ENCODE results near the gene ALX3. TPM values are rescaled to one million over a fixed set of nuclear protein-coding genes. Genes with fewer than 3 reads are reported as not detected.

The ALX3 gene
- total and polyA plus RNA-seq, 2 of the 8 experiments (the other 6 are each of a cell fraction or from before 2014, with no cell fraction given) = 0.20 TPM; not detected in 1

GRCh38 chr1:110063781-110064180, 6.7 kb downstream of the ALX3 start:
- peaks cover 0 to 14% (median 6%) of the 10 kb centered on the region in 4 experiments; a peak in 5 of 7 replicates for H3K4me1 ChIP-seq (replicated peaks in 1 of 4; ENCODE audit: control insufficient read depth in 3 of 4, insufficient read depth in 4 of 4, low read length in 3 of 4)
- no peak overlapping the region for H2BK120ac ChIP-seq (replicated peaks; ENCODE audit: low read depth, low read length)
- ChIA-PET CTCF (ENCODE audit: partially characterized antibody) (interaction anchor here (0.9 to 52.4 kb wide), 4 partner anchors 10 to 396 kb away, joined by 3 to 1450 read pairs (median 728); partner anchors contain the start of genes ALX3 and STRIP1), POLR2A (ENCODE audit: partially characterized antibody) (interaction anchor here (0.9 to 1.5 kb wide), 4 partner anchors 27 to 344 kb away, joined by 3 to 4 read pairs (median 3); partner anchors contain the start of gene AHCYL1)
- H3K79me2 ChIP-seq (ENCODE audit: control insufficient read depth in 1 of 2, insufficient read depth in 2 of 2, low read length in 2 of 2) = no peaks in the 10 kb centered on the region
- no peak overlapping the region for H4K91ac ChIP-seq (replicated peaks; ENCODE audit: insufficient read length, low read length)
- no peak overlapping the region for H2BK5ac ChIP-seq (ENCODE audit: low read depth, low read length)
- no peaks in the 10 kb centered on the region for H3K9me3 ChIP-seq (ENCODE audit: insufficient read depth in 2 of 2, low read depth in 1 of 2, low read length in 1 of 2)
- no peak overlapping the region for H3K23ac ChIP-seq (ENCODE audit: insufficient read length)
- H2AK5ac ChIP-seq (ENCODE audit: low read depth, low read length) = no peak overlapping the region
- peaks cover 9 to 11% of the 10 kb centered on the region in 2 experiments for H4K20me1 ChIP-seq (replicated peaks in 1 of 2; ENCODE audit: control insufficient read depth in 1 of 2, insufficient read depth in 2 of 2, low read length in 2 of 2)
- H3K4me3 ChIP-seq (ENCODE audit: extremely low read depth in 1 of 4, insufficient read depth in 2 of 4, low read depth in 3 of 4, low read length in 4 of 4) = no peak overlapping the region
- no peak overlapping the region for H4K5ac ChIP-seq (ENCODE audit: insufficient read length, low read depth, low read length)
- H2BK20ac ChIP-seq (ENCODE audit: low read length) = no peak overlapping the region
- FAIRE-seq (no peak), DNase-seq (ENCODE audit: low read depth in 1 of 2, low spot score in 2 of 2) (no peak)
- no peak overlapping the region for H2BK12ac ChIP-seq (ENCODE audit: low read depth, low read length)
- no peak overlapping the region for H3K4me2 ChIP-seq (ENCODE audit: insufficient read depth in 1 of 2, low read depth in 2 of 2, low read length in 2 of 2)
- H3K27ac ChIP-seq (ENCODE audit: low read depth, low read length) = no peak overlapping the region
- H3K18ac ChIP-seq (ENCODE audit: extremely low read depth, low read length) = no peak overlapping the region
- 42% methylated on average over 4 of the region's 4 CpGs; no CpG with 5 or more reads in 1 of the 2 experiments for WGBS, 2 experiments (ENCODE audit: extremely low coverage in 1 of 2, insufficient coverage in 1 of 2, insufficient read length in 1 of 2, insufficient replicate concordance in 2 of 2, low coverage in 1 of 2, low lambda C conversion rate in 2 of 2, missing lambda C conversion rate in 1 of 2)
- H3K27me3 ChIP-seq (replicated peaks in 1 of 4; ENCODE audit: control insufficient read depth in 3 of 4, extremely low read depth in 1 of 4, insufficient read depth in 3 of 4, low read length in 3 of 4) = peaks cover 31 to 44% (median 39%) of the 10 kb centered on the region in 4 experiments
- no peak overlapping the region for H4K8ac ChIP-seq (ENCODE audit: extremely low read depth, insufficient read depth, low read length)
- H3K9ac ChIP-seq (replicated peaks in 1 of 4; ENCODE audit: extremely low read depth in 1 of 4, low read depth in 3 of 4, low read length in 3 of 4) = no peak overlapping the region
- H2BK15ac ChIP-seq (ENCODE audit: low read length) = no peak overlapping the region
- H3K79me1 ChIP-seq (ENCODE audit: low read depth, low read length) = no peaks in the 10 kb centered on the region
- H2AFZ ChIP-seq (ENCODE audit: low read length) = no peak overlapping the region
- H3K56ac ChIP-seq (replicated peaks; ENCODE audit: insufficient read length, low read depth, low read length) = no peak overlapping the region
- H3K23me2 ChIP-seq (ENCODE audit: low read depth, low read length) = peaks cover 7% of the 10 kb centered on the region; the same call in 1 of the 2 replicates
- H3K4ac ChIP-seq (replicated peaks; ENCODE audit: insufficient read length, low read depth, low read length) = no peak overlapping the region
- peaks cover 0 to 1% (median 0%) of the 10 kb centered on the region in 4 experiments; a peak in 3 of 8 replicates for H3K36me3 ChIP-seq (ENCODE audit: control insufficient read depth in 2 of 4, insufficient read depth in 4 of 4, low read length in 3 of 4)
- H3K14ac ChIP-seq (ENCODE audit: insufficient read length) = no peak overlapping the region
- TF ChIP-seq CHD2 (IDR thresholded peaks at IDR 0.05; ENCODE audit: low read length) (no peak), YY1 (IDR thresholded peaks at IDR 0.05; ENCODE audit: low read depth, low read length) (no peak), SAP30 (IDR thresholded peaks at IDR 0.05; ENCODE audit: insufficient read depth, insufficient replicate concordance, low read length) (no peak), USF2 (IDR thresholded peaks at IDR 0.05; ENCODE audit: low read length) (no peak), SIN3A (conservative IDR thresholded peaks at IDR 0.05 in 1 of 2, IDR thresholded peaks at IDR 0.05 in 1 of 2; ENCODE audit: low read depth in 1 of 2, low read length in 2 of 2) (no peak), SRF (IDR thresholded peaks at IDR 0.05; ENCODE audit: low read depth, low read length) (no peak), TAF1 (IDR thresholded peaks at IDR 0.05; ENCODE audit: low read depth, low read length) (no peak), MAX (IDR thresholded peaks at IDR 0.05) (no peak)
- TF ChIP-seq, protein P1, sequence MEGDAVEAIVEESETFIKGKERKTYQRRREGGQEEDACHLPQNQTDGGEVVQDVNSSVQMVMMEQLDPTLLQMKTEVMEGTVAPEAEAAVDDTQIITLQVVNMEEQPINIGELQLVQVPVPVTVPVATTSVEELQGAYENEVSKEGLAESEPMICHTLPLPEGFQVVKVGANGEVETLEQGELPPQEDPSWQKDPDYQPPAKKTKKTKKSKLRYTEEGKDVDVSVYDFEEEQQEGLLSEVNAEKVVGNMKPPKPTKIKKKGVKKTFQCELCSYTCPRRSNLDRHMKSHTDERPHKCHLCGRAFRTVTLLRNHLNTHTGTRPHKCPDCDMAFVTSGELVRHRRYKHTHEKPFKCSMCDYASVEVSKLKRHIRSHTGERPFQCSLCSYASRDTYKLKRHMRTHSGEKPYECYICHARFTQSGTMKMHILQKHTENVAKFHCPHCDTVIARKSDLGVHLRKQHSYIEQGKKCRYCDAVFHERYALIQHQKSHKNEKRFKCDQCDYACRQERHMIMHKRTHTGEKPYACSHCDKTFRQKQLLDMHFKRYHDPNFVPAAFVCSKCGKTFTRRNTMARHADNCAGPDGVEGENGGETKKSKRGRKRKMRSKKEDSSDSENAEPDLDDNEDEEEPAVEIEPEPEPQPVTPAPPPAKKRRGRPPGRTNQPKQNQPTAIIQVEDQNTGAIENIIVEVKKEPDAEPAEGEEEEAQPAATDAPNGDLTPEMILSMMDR (IDR thresholded peaks at IDR 0.05; ENCODE audit: control extremely low read depth in 1 of 3, insufficient read depth in 1 of 3, low read depth in 1 of 3, low read length in 3 of 3) = no peak

Data from H1 (cell line).